GM12878 (cell line): ENCODE measurements around the gene GPR6. TPM values are rescaled to one million over a fixed set of nuclear protein-coding genes. Genes with fewer than 3 reads are reported as not detected.

Experiments used
- ATF7 ChIP-seq: fragments of 450-650 bp; IDR thresholded peaks from 2 replicates; pipeline ENCODE4 v1.6.1; 2016; ENCODE audit warnings: low read depth, mild to moderate bottlenecking
- ELK1 ChIP-seq: IDR thresholded peaks from 2 replicates; pipeline ENCODE4 v1.6.1; 2012; ENCODE audit warnings: low read depth, low read length, improper control_type of control experiment
- ETV6 ChIP-seq, 2 experiments: fragments of 450-650 bp in 1 of 2; IDR thresholded peaks in 1 of 2; conservative IDR thresholded peaks in 1 of 2; 2 replicates each; pipeline ENCODE4 v1.6.1; 2014; ENCODE audit warnings: antibody characterized with exemption in 1 of 2, borderline replicate concordance in 1 of 2, low read depth in 1 of 2, mild to moderate bottlenecking in 1 of 2, moderate library complexity in 1 of 2
- HDAC2 ChIP-seq: fragments of 200-600 bp; sonication (generic); IDR thresholded peaks from 2 replicates; pipeline ENCODE4 v1.6.1; 2017
- IRF4 ChIP-seq: IDR thresholded peaks from 2 replicates; pipeline ENCODE4 v1.6.1; 2011; ENCODE audit warnings: low read depth, low read length
- SMARCA5 ChIP-seq: fragments of 450-650 bp; IDR thresholded peaks from 2 replicates; pipeline ENCODE4 v1.6.1; 2017; ENCODE audit warnings: mild to moderate bottlenecking
- ZNF24 ChIP-seq: fragments of 450-650 bp; IDR thresholded peaks from 2 replicates; pipeline ENCODE4 v1.6.1; 2017; ENCODE audit warnings: antibody characterized with exemption, mild to moderate bottlenecking
- polyA plus RNA-seq, 11 experiments: library from polyadenylated mRNA; depleted of rRNA in 4 of 11; unstranded in 6 of 11; stranded (reverse) in 5 of 11; fragments of >200 nt; fragmentation: Nextera tagmentation in 4 of 11; fragmentation: Illumina TruSeq in 1 of 11; extraction: Ambion mirVana in 4 of 11; extraction: Trizol in 1 of 11; gene quantifications; 1 replicate in 1 of 11; 2 replicates in 10 of 11; pipeline versions ENCODE4 v1.2.1 to v1.2.3, GENCODE V29; 2011 to 2016; ENCODE audit warnings: inconsistent platforms in 2 of 11, missing spikeins in 2 of 11, low read depth in 1 of 11
- total RNA-seq, 4 experiments: library from RNA; depleted of rRNA in 3 of 4; stranded (reverse); fragments of >200 nt in 3 of 4; fragmentation: Illumina TruSeq in 1 of 4; extraction: Trizol in 1 of 4; gene quantifications; 2 replicates each; pipeline versions ENCODE4 v1.2.1 to v1.2.3, GENCODE V29; 2013 to 2021
- TF ChIP-seq, protein P1 (sequence below): fragments of 450-650 bp; IDR thresholded peaks from 2 replicates; pipeline ENCODE4 v1.6.1; 2014; ENCODE audit warnings: mild to moderate bottlenecking
- TF ChIP-seq, protein P2 (sequence below): IDR thresholded peaks from 2 replicates; pipeline ENCODE4 v1.6.1; 2012; ENCODE audit warnings: low read depth, low read length, improper control_type of control experiment
- TF ChIP-seq, protein P3 (sequence below): fragments of 450-650 bp; formaldehyde crosslinking; IDR thresholded peaks from 2 replicates; pipeline ENCODE4 v1.5.0; 2022; ENCODE audit warnings: mild to moderate bottlenecking, missing genetic modification characterization

Gene GPR6
- total and polyA plus RNA-seq, 10 of the 15 experiments (the other 5 are each of a cell fraction or from before 2014, with no cell fraction given): not detected

DNA sequence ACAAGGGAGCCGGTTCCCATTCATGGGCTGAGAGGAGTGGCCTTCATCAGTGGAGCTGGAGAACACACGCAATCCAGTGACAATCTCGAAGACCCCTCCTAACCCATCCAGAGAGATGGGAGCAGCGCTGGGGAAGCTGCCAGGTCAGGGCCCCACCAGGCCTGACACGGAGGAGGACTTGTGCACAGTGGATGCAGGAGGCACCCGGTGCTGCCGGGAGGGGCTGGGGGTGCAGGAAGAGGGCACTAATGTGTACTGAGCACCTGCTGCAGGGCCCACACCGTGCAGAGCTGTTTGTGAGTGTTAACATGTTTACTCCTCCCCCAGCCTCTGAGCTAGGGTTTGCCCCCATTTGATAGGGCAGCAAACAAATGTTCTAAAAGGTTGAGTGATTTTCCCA is 43.8 kb upstream of the GPR6 start (continued):
- TF ChIP-seq, protein P1, sequence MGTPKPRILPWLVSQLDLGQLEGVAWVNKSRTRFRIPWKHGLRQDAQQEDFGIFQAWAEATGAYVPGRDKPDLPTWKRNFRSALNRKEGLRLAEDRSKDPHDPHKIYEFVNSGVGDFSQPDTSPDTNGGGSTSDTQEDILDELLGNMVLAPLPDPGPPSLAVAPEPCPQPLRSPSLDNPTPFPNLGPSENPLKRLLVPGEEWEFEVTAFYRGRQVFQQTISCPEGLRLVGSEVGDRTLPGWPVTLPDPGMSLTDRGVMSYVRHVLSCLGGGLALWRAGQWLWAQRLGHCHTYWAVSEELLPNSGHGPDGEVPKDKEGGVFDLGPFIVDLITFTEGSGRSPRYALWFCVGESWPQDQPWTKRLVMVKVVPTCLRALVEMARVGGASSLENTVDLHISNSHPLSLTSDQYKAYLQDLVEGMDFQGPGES: no peak
- TF ChIP-seq ETV6 (conservative IDR thresholded peaks at IDR 0.05 in 1 of 2, IDR thresholded peaks at IDR 0.05 in 1 of 2; ENCODE audit: borderline replicate concordance in 1 of 2, low read depth in 1 of 2): no peak
- TF ChIP-seq IRF4: no peak
- no peak for TF ChIP-seq HDAC2
- no peak for TF ChIP-seq ZNF24
- TF ChIP-seq, protein P2, sequence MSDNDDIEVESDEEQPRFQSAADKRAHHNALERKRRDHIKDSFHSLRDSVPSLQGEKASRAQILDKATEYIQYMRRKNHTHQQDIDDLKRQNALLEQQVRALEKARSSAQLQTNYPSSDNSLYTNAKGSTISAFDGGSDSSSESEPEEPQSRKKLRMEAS: no peak
- TF ChIP-seq ELK1: no peak
- TF ChIP-seq SMARCA5: no peak
- TF ChIP-seq, protein P3, sequence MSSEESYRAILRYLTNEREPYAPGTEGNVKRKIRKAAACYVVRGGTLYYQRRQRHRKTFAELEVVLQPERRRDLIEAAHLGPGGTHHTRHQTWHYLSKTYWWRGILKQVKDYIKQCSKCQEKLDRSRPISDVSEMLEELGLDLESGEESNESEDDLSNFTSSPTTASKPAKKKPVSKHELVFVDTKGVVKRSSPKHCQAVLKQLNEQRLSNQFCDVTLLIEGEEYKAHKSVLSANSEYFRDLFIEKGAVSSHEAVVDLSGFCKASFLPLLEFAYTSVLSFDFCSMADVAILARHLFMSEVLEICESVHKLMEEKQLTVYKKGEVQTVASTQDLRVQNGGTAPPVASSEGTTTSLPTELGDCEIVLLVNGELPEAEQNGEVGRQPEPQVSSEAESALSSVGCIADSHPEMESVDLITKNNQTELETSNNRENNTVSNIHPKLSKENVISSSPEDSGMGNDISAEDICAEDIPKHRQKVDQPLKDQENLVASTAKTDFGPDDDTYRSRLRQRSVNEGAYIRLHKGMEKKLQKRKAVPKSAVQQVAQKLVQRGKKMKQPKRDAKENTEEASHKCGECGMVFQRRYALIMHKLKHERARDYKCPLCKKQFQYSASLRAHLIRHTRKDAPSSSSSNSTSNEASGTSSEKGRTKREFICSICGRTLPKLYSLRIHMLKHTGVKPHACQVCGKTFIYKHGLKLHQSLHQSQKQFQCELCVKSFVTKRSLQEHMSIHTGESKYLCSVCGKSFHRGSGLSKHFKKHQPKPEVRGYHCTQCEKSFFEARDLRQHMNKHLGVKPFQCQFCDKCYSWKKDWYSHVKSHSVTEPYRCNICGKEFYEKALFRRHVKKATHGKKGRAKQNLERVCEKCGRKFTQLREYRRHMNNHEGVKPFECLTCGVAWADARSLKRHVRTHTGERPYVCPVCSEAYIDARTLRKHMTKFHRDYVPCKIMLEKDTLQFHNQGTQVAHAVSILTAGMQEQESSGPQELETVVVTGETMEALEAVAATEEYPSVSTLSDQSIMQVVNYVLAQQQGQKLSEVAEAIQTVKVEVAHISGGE (CRISPR knock-in tag): no peak
- TF ChIP-seq ATF7: no peak
